Testis (tissue), 3 donors: Measurements from ENCODE around the gene SP7. TPM values are rescaled to one million over a fixed set of nuclear protein-coding genes. Genes with fewer than 3 reads are reported as not detected.
"Not testable (repeated sequence)": the region's sequence is repeated elsewhere in the genome, so short reads cannot be mapped to it uniquely, and the experiment has no call there.

Source experiments
- DNase-seq: peaks from one replicate; pipeline ENCODE4 v3.0.0-alpha.2; 2019
- H3K27ac ChIP-seq, 2 donors: fragments of 200-600 bp; sonication (generic); one replicate each; pipeline ENCODE4 v1.5.1; 2019
- H3K27me3 ChIP-seq: fragments of 200-600 bp; sonication (generic); one replicate; pipeline ENCODE4 v1.5.1; 2019
- H3K36me3 ChIP-seq: fragments of 200-600 bp; sonication (generic); one replicate; pipeline ENCODE4 v1.5.1; 2017; ENCODE audit warnings: low read depth; ENCODE audit errors: missing control alignments
- H3K4me1 ChIP-seq: fragments of 200-600 bp; sonication (generic); one replicate; pipeline ENCODE4 v1.5.1; 2019
- H3K4me3 ChIP-seq, 2 donors: fragments of 200-600 bp; sonication (generic); one replicate each; pipeline ENCODE4 v1.5.1; 2017 to 2019
- H3K9me3 ChIP-seq: fragments of 200-600 bp; sonication (generic); one replicate; pipeline ENCODE4 v1.5.1; 2017
- POLR2A ChIP-seq: fragments of 450-650 bp; IDR thresholded peaks from one replicate; pipeline ENCODE4 v1.6.1; 2017; ENCODE audit warnings: antibody characterized with exemption, mild to moderate bottlenecking, moderate library complexity
- WGBS, 2 donors: methylation state at CpG; one replicate each; pipeline ENCODE4 v1.1.5; 2018; 5-methylcytosine and 5-hydroxymethylcytosine counted together
- intact Hi-C: fragments of 100-400 bp; cut with DNase I; formaldehyde crosslinking; loops from one replicate; pipeline ENCODE4 v1.15.1; 2023; ENCODE audit warnings: low total_unique reads
- polyA plus RNA-seq: library from polyadenylated mRNA; stranded (reverse); fragments of 350-450 nt; fragmentation: Illumina TruSeq; extraction: RNeasy Lipid Tissue Mini Kit (QIAGEN cat#74804); gene quantifications from one replicate; pipeline ENCODE4 v1.2.3, GENCODE V29; 2014; ENCODE audit warnings: low read depth, low replicate concordance; ENCODE audit not compliant: insufficient read depth
- total RNA-seq, 2 donors: library from RNA; depleted of rRNA; stranded (reverse); fragments of >200 nt; gene quantifications; one replicate each; pipeline ENCODE4 v1.2.3, GENCODE V29; 2016
- TF ChIP-seq, protein P1 (sequence below), 3 experiments: fragments of 450-650 bp in 2 of 3; fragments of 200-600 bp in 1 of 3; sonication (generic) in 1 of 3; IDR thresholded peaks; one replicate each; pipeline ENCODE4 v1.5.1; 2016 to 2019; ENCODE audit warnings: antibody characterized with exemption in 3 of 3, mild to moderate bottlenecking in 2 of 3, moderate library complexity in 1 of 3

Gene SP7
- total and polyA plus RNA-seq, 3 donors from 2014 or later = 0.56 to 2.3 (median 1.2) TPM

DNA sequence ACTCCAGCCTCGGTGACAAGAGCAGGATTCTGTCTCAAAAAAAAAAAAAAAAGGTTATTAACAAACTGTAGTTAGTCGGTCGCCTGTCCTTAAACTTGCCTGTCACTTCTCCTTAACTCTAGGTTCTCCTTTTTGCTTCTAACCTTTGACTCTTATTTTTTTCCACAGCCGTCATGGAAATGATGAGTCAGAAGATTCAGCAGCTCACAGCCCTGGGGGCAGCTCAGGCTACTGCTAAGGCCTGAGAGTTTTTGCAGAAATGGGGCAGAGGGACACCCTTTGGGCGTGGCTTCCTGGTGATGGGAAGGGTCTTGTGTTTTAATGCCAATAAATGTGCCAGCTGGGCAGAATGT lies 37.1 kb downstream of the SP7 start:
- peaks cover 22% of the 10 kb centered on the region for H3K4me1 ChIP-seq
- intact Hi-C loops = no loop called here

GRCh38 chr12:53298164-53298563 lies 38.0 kb downstream of the SP7 start:
- intact Hi-C loops = no loop called here
- Histone ChIP-seq H3K36me3 (no peaks in the 10 kb centered on the region), H3K4me3 (no peak overlapping the region), H3K27ac (peak overlapping the region in 1 of 2 donors; percentile 17), H3K9me3 (no peaks in the 10 kb centered on the region), H3K27me3 (no peaks in the 10 kb centered on the region), H3K4me1 (peaks cover 22% of the 10 kb centered on the region)
- 52 to 56% methylated on average over 5 of the region's 5 CpGs for WGBS, 2 donors
- TF ChIP-seq POLR2A = no peak
- TF ChIP-seq, protein P1, sequence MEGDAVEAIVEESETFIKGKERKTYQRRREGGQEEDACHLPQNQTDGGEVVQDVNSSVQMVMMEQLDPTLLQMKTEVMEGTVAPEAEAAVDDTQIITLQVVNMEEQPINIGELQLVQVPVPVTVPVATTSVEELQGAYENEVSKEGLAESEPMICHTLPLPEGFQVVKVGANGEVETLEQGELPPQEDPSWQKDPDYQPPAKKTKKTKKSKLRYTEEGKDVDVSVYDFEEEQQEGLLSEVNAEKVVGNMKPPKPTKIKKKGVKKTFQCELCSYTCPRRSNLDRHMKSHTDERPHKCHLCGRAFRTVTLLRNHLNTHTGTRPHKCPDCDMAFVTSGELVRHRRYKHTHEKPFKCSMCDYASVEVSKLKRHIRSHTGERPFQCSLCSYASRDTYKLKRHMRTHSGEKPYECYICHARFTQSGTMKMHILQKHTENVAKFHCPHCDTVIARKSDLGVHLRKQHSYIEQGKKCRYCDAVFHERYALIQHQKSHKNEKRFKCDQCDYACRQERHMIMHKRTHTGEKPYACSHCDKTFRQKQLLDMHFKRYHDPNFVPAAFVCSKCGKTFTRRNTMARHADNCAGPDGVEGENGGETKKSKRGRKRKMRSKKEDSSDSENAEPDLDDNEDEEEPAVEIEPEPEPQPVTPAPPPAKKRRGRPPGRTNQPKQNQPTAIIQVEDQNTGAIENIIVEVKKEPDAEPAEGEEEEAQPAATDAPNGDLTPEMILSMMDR (IDR thresholded peaks at IDR 0.05) = no peak
- no peak for DNase-seq

More for the DNA sequence above, 37.1 kb downstream of the SP7 start:
- Histone ChIP-seq H3K27me3 (no peaks in the 10 kb centered on the region), H3K36me3 (no peaks in the 10 kb centered on the region), H3K4me3 (peak overlapping the region in 1 of 2 donors; percentile 87), H3K9me3 (no peaks in the 10 kb centered on the region), H3K27ac (peak overlapping the region in 1 of 2 donors; percentile 21)
- WGBS, 2 donors = 38 to 58% methylated on average over 5 of the region's 5 CpGs
- TF ChIP-seq, protein P1 (IDR thresholded peaks at IDR 0.05) = no peak
- no peak for TF ChIP-seq POLR2A
- DNase-seq = no peak

- intact Hi-C loops, H3K4me3 ChIP-seq, H3K36me3 ChIP-seq, H3K27me3 ChIP-seq, DNase-seq, H3K9me3 ChIP-seq, H3K27ac ChIP-seq: not testable (repeated sequence)
- 87 to 92% methylated on average over 10 of the region's 10 CpGs for WGBS, 2 donors
- peaks cover 22% of the 10 kb centered on the region for H3K4me1 ChIP-seq
These were observed 39.0 kb downstream of the SP7 start for GRCh38 chr12:53297106-53297505.

- 1 to 3% methylated on average over 12 of the region's 12 CpGs for WGBS, 2 donors
These were observed 40.3 kb downstream of the SP7 start for GRCh38 chr12:53295891-53296219.

GRCh38 chr12:53295070-53295890 lies 40.9 kb downstream of the SP7 start, which contains the start of gene PFDN5:
Gene PFDN5, plus strand, starts transcription at chr12:53295542. Its CDS starts 26 bp downstream, at chr12:53295568.
- peak; percentile 95 for DNase-seq
- no peaks in the 10 kb centered on the region for H3K9me3 ChIP-seq
- peak within 1 kb of the TSS; percentile 88 to 90 for H3K27ac ChIP-seq
- no peaks in the 10 kb centered on the region for H3K36me3 ChIP-seq
- intact Hi-C loops = no loop called here
- H3K4me1 ChIP-seq = peaks cover 16% of the 10 kb centered on the region
- TF ChIP-seq POLR2A = peak; percentile 47
- TF ChIP-seq, protein P1 (IDR thresholded peaks at IDR 0.05) = peak in 1 of 3 experiments; percentile 23
- H3K27me3 ChIP-seq = no peaks in the 10 kb centered on the region
- WGBS, 2 donors = 1% methylated on average over 41 to 42 of the region's 42 CpGs
- H3K4me3 ChIP-seq = peak within 1 kb of the TSS; percentile 88 to 93

More at GRCh38 chr12:53295891-53296219, 40.3 kb downstream of the SP7 start:
- no peaks in the 10 kb centered on the region for H3K9me3 ChIP-seq
- TF ChIP-seq POLR2A = no peak
- TF ChIP-seq, protein P1 (IDR thresholded peaks at IDR 0.05) = no peak
- peak overlapping the region; percentile 88 to 93 for H3K4me3 ChIP-seq
- peak overlapping the region; percentile 88 to 90 for H3K27ac ChIP-seq
- intact Hi-C loops = no loop called here
- H3K27me3 ChIP-seq = no peaks in the 10 kb centered on the region
- no peaks in the 10 kb centered on the region for H3K36me3 ChIP-seq
- H3K4me1 ChIP-seq = peaks cover 22% of the 10 kb centered on the region
- DNase-seq = no peak
